SK-N-SH (cell line): ENCODE results near the gene MADD.

Experiments
- CTCF ChIP-seq: fragments of 200-600 bp; sonication (generic); IDR thresholded peaks from 2 replicates; pipeline ENCODE4 v1.6.1; 2017; ENCODE audit warnings: antibody characterized with exemption, mild to moderate bottlenecking, moderate library complexity
- EP300 ChIP-seq, 2 experiments: IDR thresholded peaks; 2 replicates each; pipeline versions ENCODE4 v1.4.0 to v1.6.1; 2012; ENCODE audit warnings: borderline replicate concordance in 1 of 2, low read depth in 1 of 2, low read length in 1 of 2
- EZH2phosphoT487 ChIP-seq: fragments of 200-600 bp; sonication (generic); IDR thresholded peaks from 2 replicates; pipeline ENCODE4 v1.6.1; 2017; ENCODE audit warnings: low read depth, mixed run types, mild to moderate bottlenecking, antibody characterized with exemption, moderate library complexity, borderline replicate concordance
- GABPA ChIP-seq: IDR thresholded peaks from 2 replicates; pipeline ENCODE4 v1.4.0; 2012; ENCODE audit warnings: low read depth, mild to moderate bottlenecking
- GATA2 ChIP-seq: sonication (generic); formaldehyde crosslinking; IDR thresholded peaks from 2 replicates; pipeline ENCODE4 v1.5.0; 2020; ENCODE audit warnings: mild to moderate bottlenecking, missing genetic modification reagents
- MAX ChIP-seq: IDR thresholded peaks from 2 replicates; pipeline ENCODE4 v1.4.0; 2012; ENCODE audit warnings: low read depth
- MEF2A ChIP-seq: IDR thresholded peaks from 2 replicates; pipeline ENCODE4 v1.4.0; 2012; ENCODE audit warnings: low read depth, borderline replicate concordance
- MXI1 ChIP-seq: IDR thresholded peaks from 2 replicates; pipeline ENCODE4 v1.6.1; 2012; ENCODE audit warnings: mild to moderate bottlenecking, low read depth, low read length, improper control_type of control experiment
- NFIC ChIP-seq: IDR thresholded peaks from 2 replicates; pipeline ENCODE4 v1.4.0; 2012; ENCODE audit warnings: borderline replicate concordance
- RCOR1 ChIP-seq: fragments of 150-350 bp; IDR thresholded peaks from 2 replicates; pipeline ENCODE4 v1.6.1; 2017; ENCODE audit warnings: antibody characterized with exemption, low read length
- REST ChIP-seq: IDR thresholded peaks from 2 replicates; pipeline ENCODE4 v1.6.1; 2012; ENCODE audit warnings: mild to moderate bottlenecking, low read depth, low read length, moderate library complexity
- RFX5 ChIP-seq: IDR thresholded peaks from 2 replicates; pipeline ENCODE4 v1.6.1; 2012; ENCODE audit warnings: mild to moderate bottlenecking, improper control_type of control experiment, low read length
- SMC3 ChIP-seq: IDR thresholded peaks from 2 replicates; pipeline ENCODE4 v1.6.1; 2012; ENCODE audit warnings: low read depth, low read length, improper control_type of control experiment
- YY1 ChIP-seq: IDR thresholded peaks from 2 replicates; pipeline ENCODE4 v1.4.0; 2012; ENCODE audit warnings: low read depth, mild to moderate bottlenecking

GRCh38 chr11:47353978-47354774 is 84.2 kb downstream of the MADD start:
- TF ChIP-seq MAX (no peak), EP300 (IDR thresholded peaks at IDR 0.05; ENCODE audit: borderline replicate concordance in 1 of 2, low read depth in 1 of 2, low read length in 1 of 2) (no peak), REST (no peak), NFIC (no peak), YY1 (no peak), GABPA (no peak), CTCF (no peak), EZH2phosphoT487 (no peak), MXI1 (no peak), GATA2 (no peak), RFX5 (no peak), RCOR1 (no peak), SMC3 (no peak), MEF2A (no peak)
